Measurements from ENCODE around the gene PRDX1.

Gene PRDX1

GRCh38 chr1:45521413-45522323, at the start of gene PRDX1:
PRDX1 (minus strand) TSS chr1:45521884; CDS start chr1:45519043, 2,841 bp downstream.
- DNase-seq = peak; percentile 97

DNA sequence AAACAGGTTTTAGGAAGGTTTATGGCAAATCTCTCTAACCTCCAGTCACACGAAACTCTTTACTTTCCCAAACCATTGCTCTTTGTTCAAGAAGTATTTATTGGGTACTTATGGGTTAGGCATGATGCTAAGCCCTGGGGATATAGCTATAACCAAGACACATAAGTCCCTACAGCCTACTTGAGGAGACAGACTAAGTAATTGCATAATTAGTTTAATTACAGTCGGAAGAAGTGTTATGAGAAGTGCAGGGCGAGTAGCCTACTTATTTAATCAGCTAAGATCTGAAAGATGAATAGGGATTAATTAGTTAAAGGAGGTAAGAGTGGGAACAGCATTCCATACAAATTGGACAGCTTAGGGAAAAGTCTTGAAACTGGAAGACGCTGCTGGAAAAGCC, 48.9 kb upstream of the PRDX1 start:
- DNase-seq = no peak

DNA sequence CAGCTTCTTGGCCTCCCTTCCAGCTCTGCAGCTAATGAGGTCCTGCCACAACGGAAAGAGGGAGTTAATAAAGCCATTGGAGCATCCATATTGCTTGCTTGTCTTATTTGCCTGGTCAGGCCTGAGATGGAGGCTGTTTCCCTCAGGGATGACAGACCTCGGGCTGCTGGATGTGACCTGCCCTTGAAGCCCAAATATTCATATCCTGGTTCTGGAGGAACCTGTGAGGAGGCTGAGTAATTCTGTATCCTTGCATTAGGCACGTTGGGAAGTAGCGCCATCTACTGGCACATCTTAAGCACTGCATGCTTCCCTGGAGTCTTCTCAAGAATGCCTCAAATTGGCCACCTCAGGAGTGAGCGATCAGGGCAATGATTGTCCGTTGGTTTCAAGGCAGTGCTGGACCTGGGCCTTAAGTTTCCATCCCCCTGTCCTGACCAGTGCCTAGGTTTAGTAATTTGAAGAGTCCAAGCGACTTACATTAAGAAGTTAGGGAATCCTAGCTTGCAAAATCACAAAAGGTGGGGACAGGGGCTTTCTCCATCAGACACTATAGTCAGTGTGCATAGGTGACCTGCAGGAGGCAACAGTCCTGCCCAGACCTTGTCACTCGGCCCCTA, 48.4 kb upstream of the PRDX1 start:
- peak; percentile 66 for DNase-seq

DNA sequence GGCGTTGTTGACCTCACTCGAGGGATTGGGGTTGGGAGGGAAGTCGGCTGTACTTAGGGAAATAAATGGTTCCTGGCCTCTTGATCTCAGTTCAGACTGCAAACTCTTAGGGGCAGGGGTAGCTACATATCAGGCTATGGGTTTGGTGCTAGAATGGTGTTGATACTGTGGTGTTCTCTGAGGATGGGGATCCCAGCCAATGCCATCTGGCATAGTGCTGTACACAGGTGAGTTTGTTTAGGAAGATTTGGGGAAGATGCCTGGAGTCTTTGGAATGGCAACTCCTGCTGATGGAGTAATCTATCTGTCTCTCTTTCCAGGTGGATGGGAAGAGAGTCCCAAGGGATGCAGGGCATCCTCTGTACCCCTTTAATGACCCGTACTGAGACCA, 47.9 kb upstream of the PRDX1 start:
- no peak for DNase-seq

DNA sequence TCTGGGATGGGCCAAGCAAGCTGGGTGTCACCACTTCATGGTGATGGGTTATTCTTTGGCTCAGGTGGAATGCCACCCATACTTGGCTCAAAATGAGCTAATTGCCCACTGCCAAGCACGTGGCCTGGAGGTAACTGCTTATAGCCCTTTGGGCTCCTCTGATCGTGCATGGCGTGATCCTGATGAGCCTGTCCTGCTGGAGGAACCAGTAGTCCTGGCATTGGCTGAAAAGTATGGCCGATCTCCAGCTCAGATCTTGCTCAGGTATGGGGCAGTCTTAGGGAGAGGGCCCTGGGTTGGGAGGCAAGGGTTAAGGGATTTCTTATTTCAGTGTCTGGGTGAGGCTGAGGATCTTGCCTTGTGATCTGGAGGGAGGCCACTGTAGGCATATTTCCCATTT, 46.7 kb upstream of the PRDX1 start:
- no peak for DNase-seq

DNA sequence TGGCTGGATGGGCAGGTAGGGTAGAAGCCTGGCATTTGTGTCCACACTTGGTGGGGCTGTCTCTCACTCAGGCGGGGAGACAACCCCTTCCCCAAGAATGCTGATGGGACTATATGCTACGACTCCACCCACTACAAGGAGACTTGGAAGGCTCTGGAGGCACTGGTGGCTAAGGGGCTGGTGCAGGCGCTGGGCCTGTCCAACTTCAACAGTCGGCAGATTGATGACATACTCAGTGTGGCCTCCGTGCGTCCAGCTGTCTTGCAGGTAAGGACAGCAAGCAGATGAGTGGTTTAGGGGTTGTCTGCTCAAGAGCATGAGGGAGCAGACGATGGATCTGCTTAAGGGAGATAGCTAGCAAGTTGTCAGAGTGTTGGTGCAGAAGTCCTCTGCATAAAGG, 46.2 kb upstream of the PRDX1 start:
- DNase-seq = no peak

GRCh38 chr1:45566722-45567121, 45.0 kb upstream of the PRDX1 start:
- no peak for DNase-seq

GRCh38 chr1:45563843-45564242, 42.2 kb upstream of the PRDX1 start:
- no peak for DNase-seq

DNA sequence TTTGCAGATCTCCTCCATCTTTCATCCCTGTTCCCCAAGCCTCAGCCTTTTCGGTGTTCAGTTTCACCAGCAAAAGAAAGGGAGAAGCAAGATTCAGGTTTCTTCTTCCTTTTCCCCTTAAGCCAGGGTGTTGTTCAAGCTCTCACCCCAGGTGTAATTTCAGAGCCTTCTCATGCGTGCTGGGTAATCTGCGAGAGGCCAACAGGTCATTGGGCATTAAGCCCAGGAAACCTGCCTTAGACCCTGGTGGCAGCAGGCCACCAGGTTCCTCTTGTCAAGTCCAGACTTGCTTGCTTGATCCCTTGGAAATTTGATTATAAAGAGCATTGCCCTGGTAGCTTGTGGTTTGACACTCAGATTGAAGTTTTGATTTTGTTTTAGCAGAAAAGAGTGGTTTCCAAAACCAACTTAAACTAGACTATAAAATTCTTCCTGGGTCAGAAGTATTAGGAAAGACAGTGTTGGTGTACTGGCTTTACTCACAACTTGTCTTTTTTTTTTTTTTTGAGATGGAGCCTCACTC, 35.8 kb upstream of the PRDX1 start:
- DNase-seq = no peak

GRCh38 chr1:45554198-45554597, 32.5 kb upstream of the PRDX1 start:
- DNase-seq = no peak

GRCh38 chr1:45552331-45552730, 30.6 kb upstream of the PRDX1 start:
- DNase-seq = no peak

GRCh38 chr1:45551684-45552083, 30.0 kb upstream of the PRDX1 start:
- no peak for DNase-seq

GRCh38 chr1:45550401-45551351, 29.0 kb upstream of the PRDX1 start, which contains the start of gene AKR1A1:
AKR1A1 (plus strand) TSS chr1:45550826; CDS start chr1:45561795, 10,969 bp downstream.
- peak; percentile 83 for DNase-seq

- no peak for DNase-seq
Observed at GRCh38 chr1:45545553-45546310, 24.0 kb upstream of the PRDX1 start.

DNA sequence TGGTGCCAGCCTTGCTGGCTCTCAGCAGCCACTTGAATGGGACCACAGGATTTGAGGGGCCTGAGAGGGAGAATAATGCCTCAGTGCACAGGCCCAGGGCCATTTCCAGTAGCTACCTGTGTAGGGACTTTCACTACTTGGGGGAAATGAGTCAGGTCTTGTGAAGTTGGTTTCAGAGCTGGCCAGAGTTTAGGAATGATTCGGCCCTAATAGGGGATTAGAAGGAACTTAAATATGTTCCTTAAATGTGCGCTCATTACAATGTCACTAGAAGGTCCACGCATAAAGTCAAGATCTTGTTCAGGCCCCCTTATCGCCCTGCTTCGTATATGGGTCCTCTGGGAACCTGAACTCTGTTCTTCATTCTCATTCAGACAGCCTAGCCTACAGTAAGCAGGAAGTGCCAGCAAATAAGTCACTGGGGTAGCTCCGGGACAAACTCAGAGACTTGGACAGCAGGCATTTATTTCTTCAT, 23.4 kb upstream of the PRDX1 start:
- no peak for DNase-seq

GRCh38 chr1:45544530-45544929, 22.8 kb upstream of the PRDX1 start:
- DNase-seq = no peak

DNA sequence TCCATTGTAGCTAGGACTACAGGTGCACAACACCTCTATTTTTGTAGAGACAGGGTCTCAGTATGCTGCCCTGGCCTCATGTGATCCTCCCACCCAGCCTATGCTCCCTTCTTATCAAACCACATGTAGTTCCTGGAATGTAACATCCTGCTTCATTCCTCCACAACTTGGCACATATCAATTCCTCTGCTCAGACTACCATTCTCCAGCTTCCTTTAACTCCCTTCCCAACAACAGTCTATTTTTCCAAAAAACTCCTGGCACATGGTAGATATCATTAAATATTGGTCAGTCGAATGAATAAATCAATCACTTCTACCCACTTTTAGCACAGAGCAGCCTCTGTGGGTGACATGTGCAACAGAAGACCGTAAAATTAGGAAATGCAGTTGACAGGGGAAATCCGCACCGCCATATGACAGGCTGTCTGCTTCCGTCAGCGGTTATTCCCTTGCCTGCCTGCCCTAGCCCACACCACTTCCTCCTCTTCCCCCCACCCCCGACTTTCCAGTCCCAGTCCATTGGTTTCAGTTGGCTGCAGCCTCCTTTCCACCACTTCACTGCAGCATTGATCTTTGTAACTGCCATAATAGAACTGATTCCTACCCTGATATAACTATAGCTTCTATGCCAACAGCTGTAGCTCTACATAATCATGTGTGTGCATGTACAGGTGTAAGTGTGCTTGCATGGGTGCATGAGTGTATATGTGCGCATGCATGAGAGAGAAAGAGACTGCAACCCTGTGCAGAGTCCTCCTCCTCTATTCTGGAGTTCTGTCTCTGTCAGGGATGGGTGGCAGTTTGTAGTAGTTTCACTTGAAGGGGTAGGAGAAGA, 22.1 kb upstream of the PRDX1 start:
- DNase-seq = peak; percentile 67

- DNase-seq = no peak
Observed at GRCh38 chr1:45542591-45542990, 20.9 kb upstream of the PRDX1 start.

DNA sequence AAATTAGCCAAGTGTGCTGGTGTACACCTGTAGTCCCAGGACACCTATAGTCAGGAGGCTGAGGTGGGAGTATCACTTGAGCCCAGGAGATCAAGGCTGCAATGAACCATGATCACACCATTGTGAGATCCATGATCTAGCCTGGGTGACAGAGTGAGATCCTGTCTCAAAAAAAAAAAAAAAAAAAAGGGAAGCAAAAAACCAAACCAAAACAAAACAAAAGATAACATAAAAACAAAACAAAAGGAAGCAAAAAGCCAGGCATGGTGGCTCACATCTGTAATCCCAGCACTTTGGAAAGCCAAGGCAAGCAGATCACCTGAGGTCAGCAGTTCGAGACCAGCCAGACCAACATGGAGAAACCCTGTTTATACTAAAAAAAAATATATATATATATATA, 19.5 kb upstream of the PRDX1 start:
- DNase-seq = no peak

DNA sequence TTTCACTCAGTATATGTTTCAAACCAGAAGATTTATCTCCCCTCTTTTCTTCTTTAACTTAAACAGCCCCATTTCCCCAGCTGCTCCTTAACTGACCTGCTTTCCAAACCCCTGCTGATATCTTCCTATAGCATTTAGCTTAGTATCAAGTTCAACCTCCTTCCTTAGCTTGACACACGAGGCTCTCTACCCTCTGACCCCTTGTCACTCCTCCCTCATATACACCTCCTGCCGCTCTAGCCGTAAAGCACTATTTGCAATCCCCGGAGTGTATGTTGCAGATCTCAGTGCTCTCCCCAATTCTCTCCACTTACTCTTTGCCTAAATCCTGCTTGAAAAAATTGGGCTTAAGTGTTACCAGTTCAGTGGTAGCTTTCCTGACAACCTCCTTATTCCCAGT, 15.2 kb upstream of the PRDX1 start:
- no peak for DNase-seq

All from activated CD4-positive, alpha-beta T cell treated with anti-CD3 and anti-CD28 coated beads, Interleukin-2, amount 50 U/mL, for 1 hour (primary cell).